ENCODE results near the gene SOX9. TPM values are rescaled to one million over a fixed set of nuclear protein-coding genes. Genes with fewer than 3 reads are reported as not detected.

The SOX9 gene
- total and polyA plus RNA-seq, 7 donors, result 0.28 to 22.7 (median 5.0) TPM; not detected in 1

- peaks cover 0 to 40% (median 38%) of the 10 kb centered on the region in 4 donors for H3K4me1 ChIP-seq
- H3K36me3 ChIP-seq, result no peaks in the 10 kb centered on the region
- intact Hi-C loops (cut with DNase I), result no loop called here
- 19 to 65% methylated on average over 7 of the region's 7 CpGs for WGBS, 2 donors
- no peak overlapping the region for H3K27ac ChIP-seq
- peaks cover 37 to 43% (median 38%) of the 10 kb centered on the region in 3 donors for H3K27me3 ChIP-seq
- no peak for TF ChIP-seq POLR2A (IDR thresholded peaks at IDR 0.05)
- TF ChIP-seq CTCF (IDR thresholded peaks at IDR 0.05), result no peak
- TF ChIP-seq POLR2AphosphoS5 (IDR thresholded peaks at IDR 0.05), result no peak
- TF ChIP-seq EP300 (IDR thresholded peaks at IDR 0.05), result no peak
- H3K4me3 ChIP-seq, result no peak overlapping the region
- no peaks in the 10 kb centered on the region for H3K9me3 ChIP-seq
- no peak for DNase-seq
Observed at GRCh38 chr17:72124438-72124775, 3.6 kb downstream of the SOX9 start.

GRCh38 chr17:72125226-72125651 is 4.4 kb downstream of the SOX9 start:
- TF ChIP-seq POLR2AphosphoS5 (IDR thresholded peaks at IDR 0.05), result no peak
- no peak for TF ChIP-seq EP300 (IDR thresholded peaks at IDR 0.05)
- TF ChIP-seq POLR2A (IDR thresholded peaks at IDR 0.05), result no peak
- TF ChIP-seq CTCF (IDR thresholded peaks at IDR 0.05), result no peak
- Histone ChIP-seq H3K9me3 (no peaks in the 10 kb centered on the region), H3K4me3 (no peak overlapping the region), H3K4me1 (peaks cover 0 to 32% (median 31%) of the 10 kb centered on the region in 4 donors), H3K27ac (no peak overlapping the region), H3K27me3 (peaks cover 30 to 34% (median 32%) of the 10 kb centered on the region in 3 donors), H3K36me3 (no peaks in the 10 kb centered on the region)
- DNase-seq, result no peak
- 19 to 58% methylated on average over 4 of the region's 4 CpGs for WGBS, 2 donors
- intact Hi-C loops (cut with DNase I), result no loop called here

GRCh38 chr17:72125742-72126141 is 4.9 kb downstream of the SOX9 start:
- intact Hi-C loops (cut with DNase I), result no loop called here

GRCh38 chr17:72126575-72127486 is 6.0 kb downstream of the SOX9 start:
- Histone ChIP-seq H3K9me3 (no peaks in the 10 kb centered on the region), H3K4me3 (no peak overlapping the region), H3K27ac (peak overlapping the region in 1 of 4 donors; percentile 19), H3K27me3 (peaks cover 17 to 20% (median 18%) of the 10 kb centered on the region in 3 donors), H3K4me1 (peaks cover 0 to 19% (median 15%) of the 10 kb centered on the region in 4 donors), H3K36me3 (no peaks in the 10 kb centered on the region)
- WGBS, 2 donors, result 12 to 61% methylated on average over 8 of the region's 8 CpGs
- no peak for DNase-seq
- intact Hi-C loops (cut with DNase I), result no loop called here
- TF ChIP-seq POLR2AphosphoS5 (IDR thresholded peaks at IDR 0.05) (no peak), CTCF (IDR thresholded peaks at IDR 0.05) (no peak), EP300 (IDR thresholded peaks at IDR 0.05) (no peak), POLR2A (IDR thresholded peaks at IDR 0.05) (no peak)

More at GRCh38 chr17:72125742-72126141, 4.9 kb downstream of the SOX9 start:
- Histone ChIP-seq H3K4me1 (peaks cover 0 to 29% (median 26%) of the 10 kb centered on the region in 4 donors), H3K27me3 (peaks cover 28 to 31% (median 29%) of the 10 kb centered on the region in 3 donors), H3K9me3 (no peaks in the 10 kb centered on the region), H3K36me3 (no peaks in the 10 kb centered on the region), H3K4me3 (no peak overlapping the region), H3K27ac (no peak overlapping the region)
- no peak for DNase-seq
- TF ChIP-seq POLR2AphosphoS5 (IDR thresholded peaks at IDR 0.05), result no peak
- TF ChIP-seq CTCF (IDR thresholded peaks at IDR 0.05), result no peak
- TF ChIP-seq POLR2A (IDR thresholded peaks at IDR 0.05), result no peak
- no peak for TF ChIP-seq EP300 (IDR thresholded peaks at IDR 0.05)

Data from sigmoid colon (tissue), 7 donors.